ENCODE measurements around the gene GLI1.
"Not testable (repeated sequence)": the region's sequence is repeated elsewhere in the genome, so short reads cannot be mapped to it uniquely, and the experiment has no call there.

Gene GLI1

DNA sequence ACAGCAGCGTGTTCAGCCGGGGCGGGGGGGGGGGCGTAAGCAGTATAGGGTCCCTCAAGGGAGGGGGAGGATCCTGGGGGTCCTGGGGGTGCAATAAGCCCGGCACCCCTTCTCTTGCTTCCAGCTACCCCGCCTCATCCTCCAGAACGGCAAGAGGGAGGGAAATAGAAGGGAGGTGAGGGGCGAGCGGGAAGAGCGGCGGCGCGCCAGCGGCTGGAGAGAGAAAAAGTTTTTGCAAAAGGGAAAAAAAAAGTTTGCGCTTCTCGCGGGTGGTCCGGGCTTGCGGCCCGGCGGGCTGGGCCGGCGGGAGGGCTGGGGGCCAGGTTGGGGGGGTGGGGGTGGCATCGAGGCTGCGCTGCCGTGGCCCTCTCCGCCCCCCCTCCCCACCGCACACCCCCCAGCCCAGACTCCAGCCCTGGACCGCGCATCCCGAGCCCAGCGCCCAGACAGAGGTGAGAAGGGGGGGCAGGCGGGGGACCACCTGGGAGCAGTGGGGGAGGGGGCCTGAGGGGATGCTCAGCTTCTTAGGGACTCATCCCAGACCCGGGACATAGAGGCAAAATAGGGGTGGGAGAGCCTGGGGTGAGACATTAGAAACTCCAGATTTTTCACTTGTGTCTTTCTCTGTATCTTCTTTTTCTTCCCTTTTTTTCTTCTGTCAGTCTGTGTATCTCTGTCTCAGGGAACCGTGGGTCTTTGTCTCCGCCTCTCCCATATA lies at the start of gene GLI1:
Gene GLI1 (plus strand): TSS at position 36 of the 718 bp plus-strand sequence. CDS start 3,907 bp downstream, outside the sequence.
- no peak for DNase-seq (ENCODE audit: low read depth in 1 of 2, low spot score in 1 of 2)

DNA sequence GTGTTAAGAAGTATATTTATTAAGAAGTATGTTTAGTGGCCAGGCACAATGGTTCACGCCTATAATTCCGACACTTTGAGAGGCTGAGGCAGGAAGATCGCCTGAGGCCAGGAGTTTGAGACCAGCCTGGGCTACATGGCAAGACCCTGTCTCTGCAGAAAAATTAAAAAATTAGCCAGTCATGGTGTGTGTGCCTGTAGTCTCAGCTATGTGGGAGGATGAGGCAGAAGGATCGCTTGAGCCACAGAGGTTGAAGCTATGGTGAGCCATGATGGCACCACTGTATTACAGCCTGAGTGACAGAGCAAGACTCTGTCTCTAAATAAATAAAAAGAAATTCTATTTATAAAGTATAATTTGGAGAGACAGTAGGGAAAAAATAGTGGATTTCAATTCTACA lies 49.1 kb upstream of the GLI1 start:
- DNase-seq (ENCODE audit: low read depth in 1 of 2, low spot score in 1 of 2) = no peak

DNA sequence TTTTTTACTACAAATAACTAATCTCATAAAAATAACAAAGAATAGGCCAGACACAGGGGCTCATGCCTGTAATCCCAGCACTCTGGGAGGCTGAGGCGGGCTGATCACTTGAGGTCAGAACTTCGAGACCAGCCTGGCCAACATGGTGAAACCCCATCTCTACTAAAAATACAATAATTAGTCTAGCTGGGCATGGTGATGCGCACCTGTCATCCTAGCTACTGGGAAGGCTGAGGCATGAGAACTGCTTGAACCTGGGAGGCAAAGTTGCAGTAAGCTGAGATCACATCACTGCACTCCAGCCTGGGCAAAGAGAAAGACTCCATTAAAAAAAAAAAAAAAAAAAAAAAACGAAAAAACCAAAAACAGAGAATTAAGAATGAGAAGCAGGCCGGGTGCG lies 45.4 kb upstream of the GLI1 start:
- not testable (repeated sequence) for DNase-seq (ENCODE audit: low read depth in 1 of 2, low spot score in 1 of 2)

DNA sequence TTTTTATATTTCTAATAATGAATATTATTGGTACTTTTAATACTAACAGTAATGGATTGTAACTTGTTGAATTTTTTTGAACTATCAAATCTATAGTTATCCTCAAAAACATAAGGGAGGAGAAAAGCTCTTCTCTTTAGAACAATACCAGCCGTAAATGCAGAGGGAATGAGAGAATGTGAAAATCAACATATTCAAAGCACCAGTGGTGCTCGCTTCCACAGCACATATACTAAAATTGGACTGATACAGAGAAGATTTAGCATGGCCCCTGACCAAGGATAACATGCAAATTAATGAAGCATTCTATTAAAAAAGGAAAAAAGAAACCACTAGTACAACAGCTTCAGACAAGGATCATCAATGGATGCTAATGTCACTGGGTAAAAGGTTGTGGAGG lies 44.5 kb upstream of the GLI1 start:
- DNase-seq (ENCODE audit: low read depth in 1 of 2, low spot score in 1 of 2) = no peak

DNA sequence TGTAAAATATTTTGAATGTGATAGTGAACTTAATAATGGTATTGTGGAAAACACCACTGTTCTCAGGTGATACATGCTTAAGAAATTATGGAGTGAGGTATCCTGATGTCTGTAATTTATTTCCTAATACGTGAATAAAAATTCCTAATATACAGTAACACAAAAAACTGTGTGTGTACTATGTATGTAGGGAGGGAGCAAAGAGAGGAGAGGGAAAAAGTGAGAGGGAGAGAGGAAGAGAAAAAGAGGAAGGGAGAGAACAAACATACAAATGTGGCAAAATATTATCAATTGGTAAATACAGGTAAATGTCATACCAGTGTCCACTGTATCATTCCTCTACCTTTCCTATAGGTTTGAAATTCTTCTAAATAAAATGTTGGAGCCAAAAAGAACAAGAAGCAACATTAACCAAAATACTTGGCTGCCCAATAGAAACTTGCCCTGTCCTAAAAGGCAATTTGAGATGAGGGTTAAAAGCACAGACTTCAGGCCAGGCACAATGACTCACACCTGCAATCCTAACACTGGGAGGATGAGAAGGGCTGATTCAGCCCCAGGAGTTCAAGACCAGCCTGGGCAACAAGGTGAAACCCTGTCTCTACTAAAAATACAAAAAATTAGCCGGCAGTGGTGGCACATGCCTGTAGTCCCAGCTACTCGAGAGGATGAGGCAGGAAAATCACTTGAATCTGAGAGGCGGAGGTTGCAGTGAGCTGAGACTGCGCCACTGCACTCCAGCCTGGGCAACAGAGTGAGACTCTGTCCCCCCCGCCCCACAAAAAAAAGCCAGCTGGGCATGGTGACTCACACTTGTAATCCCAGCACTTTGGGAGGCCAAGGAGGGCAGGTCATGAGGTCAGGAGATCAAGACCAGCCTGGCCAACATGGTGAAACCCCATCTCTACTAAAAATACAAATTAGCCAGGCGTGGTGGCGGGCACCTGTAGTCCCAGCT lies 43.3 kb upstream of the GLI1 start:
- DNase-seq (ENCODE audit: low read depth in 1 of 2, low spot score in 1 of 2) = no peak

DNA sequence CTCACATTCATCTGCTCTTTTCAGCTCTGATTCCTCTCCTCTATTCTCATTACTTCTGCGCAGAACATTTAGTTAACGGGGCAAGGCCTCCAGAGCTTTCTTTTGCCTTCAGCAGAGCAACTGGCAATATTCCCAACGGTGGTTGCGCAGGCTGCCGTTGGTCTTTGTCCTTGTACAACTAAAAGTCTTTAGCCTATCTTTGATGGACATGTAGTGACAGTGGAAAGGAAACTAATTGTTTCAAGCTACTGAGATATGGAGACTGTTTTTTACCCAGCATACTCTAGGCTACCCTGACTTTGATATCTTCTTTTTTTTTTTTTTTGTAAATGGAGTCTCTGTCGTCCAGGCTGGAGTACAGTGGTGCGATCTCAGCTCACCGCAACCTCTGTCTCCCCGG lies 41.3 kb upstream of the GLI1 start:
- no peak for DNase-seq (ENCODE audit: low read depth in 1 of 2, low spot score in 1 of 2)

DNA sequence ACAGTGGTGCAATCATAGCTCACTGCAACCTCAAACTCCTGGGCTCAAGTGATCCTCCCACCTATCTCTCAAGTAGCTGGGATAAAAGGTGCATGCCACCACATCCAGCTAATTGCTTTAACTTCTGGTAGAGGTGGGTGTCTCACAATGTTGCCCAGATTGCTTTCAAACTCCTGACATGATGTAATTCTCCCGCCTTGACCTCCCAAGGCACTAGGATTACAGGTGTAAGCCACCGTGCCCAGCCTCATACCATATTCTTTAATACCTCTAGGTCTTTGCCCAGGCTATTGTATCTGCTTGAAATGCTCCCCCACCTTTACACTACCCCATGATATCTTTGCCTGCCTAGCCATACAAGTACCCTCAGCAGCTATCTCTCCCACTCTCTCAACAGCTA lies 40.1 kb upstream of the GLI1 start:
- DNase-seq (ENCODE audit: low read depth in 1 of 2, low spot score in 1 of 2) = no peak

DNA sequence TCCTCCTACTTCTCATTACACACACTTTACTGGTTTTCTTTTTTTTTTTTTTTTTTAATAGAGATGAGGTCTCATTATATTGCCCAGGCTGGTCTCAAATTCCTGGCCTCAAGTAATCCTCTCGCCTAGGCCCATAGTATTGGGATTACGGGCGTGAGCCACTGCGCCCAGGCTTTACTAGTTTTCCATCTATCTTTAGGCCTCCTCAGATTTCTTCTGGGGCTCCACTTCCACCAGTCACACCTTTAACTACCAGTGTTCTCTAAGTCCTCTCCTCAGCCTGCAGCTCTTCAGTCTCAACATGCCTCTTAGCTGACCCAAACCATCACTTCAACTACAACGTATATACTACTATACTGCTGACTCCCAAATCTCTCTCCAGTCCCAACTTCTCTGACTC lies 39.1 kb upstream of the GLI1 start:
- DNase-seq (ENCODE audit: low read depth in 1 of 2, low spot score in 1 of 2) = no peak

DNA sequence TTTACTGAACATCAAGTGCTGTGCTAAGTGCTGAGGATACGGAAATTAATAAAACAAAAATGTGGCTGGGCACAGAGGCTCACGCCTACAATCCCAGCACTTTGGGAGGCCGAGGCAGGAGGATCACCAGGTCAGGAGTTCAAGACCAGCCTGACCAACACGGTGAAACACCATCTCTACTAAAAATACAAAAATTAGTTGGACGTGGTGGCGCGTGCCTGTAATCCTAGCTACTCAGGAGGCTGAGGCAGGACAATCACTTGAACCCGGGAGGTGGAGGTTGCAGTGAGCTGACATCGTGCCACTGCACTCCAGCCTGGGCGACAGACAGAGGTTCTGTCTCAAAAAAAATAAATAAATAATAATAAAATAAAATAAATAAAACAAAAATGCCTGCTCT lies 32.6 kb upstream of the GLI1 start:
- not testable (repeated sequence) for DNase-seq (ENCODE audit: low read depth in 1 of 2, low spot score in 1 of 2)

DNA sequence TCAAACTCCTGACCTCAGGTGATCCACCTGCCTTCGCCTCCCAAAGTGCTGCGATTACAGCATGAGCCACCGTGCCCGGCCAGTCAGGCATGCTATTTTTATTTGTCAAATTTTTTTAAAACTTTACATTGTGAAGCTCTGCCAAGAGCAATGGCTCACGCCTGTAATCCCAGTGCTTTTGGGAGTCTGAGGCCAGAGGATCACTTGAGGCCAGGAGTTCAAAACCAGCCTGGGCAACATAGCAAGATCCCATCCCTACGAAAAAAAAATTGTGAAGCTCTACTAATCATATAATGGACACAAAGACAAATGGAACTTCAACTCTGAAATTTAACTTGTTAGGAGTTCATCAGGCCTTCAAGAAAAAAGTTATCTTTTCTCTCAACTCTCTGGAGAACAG lies 30.6 kb upstream of the GLI1 start:
- no peak for DNase-seq (ENCODE audit: low read depth in 1 of 2, low spot score in 1 of 2)

DNA sequence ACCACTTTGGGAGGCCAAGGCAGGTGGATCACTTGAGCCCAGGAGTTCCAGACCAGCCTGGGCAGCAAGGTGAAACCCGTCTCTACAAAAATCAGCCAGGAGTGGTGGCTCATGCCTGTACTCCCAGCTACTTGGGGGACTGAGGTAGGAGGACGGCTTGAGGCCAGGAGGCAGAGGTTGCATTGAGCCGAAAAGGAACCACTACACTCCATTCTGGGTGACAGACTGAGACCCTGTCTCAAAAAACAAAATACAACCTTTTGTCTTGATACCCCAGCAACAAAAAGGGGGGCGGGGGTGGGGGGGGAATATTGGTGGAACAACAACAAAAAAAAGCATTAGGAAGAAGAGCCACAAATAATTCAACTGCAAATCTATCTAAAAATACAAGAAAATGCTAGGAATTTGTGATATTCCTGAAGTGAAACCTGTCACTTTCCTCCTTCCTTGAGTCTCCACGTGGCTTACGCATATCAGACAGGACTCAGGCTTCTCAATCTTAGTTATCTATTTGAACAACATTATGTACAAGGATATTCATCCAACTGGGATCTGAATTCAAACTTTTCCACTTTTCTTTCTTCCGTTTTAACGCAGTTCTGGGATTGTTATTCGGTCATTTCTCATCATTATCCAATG lies 30.0 kb upstream of the GLI1 start:
- no peak for DNase-seq (ENCODE audit: low read depth in 1 of 2, low spot score in 1 of 2)

DNA sequence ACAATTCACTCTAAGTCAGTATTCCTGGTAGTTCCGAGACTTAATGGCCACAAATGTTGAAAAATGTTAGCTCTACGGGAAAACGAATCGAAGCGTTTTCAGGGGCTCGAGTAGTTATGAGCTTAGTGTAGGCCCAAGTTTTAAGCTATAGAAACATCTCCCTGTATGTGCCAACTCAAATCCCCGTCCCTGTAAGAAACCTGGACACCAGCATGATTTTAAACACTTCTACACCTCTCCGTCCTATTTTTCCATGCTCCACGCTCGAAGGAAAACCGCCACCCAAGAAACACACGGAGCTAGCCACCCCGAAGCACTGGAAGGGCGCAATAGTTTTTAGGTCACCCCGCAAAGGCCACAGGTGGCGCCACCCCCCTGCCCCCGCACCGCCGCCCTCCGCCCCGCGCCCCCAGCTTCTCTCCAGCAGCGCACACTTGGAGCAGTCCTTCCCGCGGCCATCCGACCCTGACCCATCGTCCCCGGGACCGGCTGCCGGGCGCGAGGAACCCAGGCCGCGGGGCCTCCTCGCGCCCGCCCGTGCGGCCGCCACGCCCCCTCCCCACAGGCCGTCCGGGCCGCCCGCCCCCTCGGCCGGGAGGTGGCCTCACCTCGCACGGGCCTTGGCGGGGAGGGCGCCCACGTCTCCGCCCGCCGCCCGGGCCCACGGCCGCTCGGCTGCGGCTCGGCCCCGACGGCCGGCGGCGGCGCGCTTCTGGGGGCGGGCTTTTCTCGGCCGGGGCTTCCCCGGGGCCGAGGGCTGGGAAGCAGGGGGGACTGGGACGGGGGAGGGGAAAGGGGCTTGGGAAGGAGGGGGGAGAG lies 29.3 kb upstream of the GLI1 start:
- DNase-seq (ENCODE audit: low read depth in 1 of 2, low spot score in 1 of 2) = peak; percentile 13 to 26

DNA sequence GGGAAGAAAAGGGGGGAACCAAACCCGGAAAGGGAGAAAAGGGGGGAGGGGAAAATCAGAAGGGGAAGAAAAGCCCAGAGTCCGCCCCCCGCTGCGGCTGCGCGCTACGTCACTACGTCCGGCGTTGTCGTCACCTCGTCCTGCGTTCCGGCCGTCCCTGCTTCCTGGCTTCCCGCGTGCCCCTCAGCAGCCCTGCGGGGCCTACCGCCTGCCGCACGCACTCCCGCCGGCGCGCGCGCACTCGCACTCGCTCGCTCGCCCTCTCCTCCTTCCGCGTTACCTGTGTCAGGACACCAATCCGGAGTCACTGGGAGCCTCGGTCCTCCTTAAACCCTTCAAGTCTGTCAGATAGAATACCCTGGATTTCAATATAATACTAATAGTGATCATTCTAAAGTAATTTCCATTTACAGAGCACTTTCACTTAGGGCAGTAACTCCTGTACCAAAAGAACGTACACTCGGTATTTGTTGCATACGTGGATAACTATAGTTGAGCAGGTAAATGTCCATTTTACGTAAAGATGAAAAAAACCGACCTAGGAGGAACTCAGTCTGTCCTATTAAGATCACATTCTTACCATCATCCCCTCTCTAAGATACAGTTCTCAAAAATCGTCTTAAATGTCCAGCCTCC lies 28.5 kb upstream of the GLI1 start, which contains the start of gene R3HDM2:
Gene R3HDM2 (minus strand): TSS at position 113 of the 636 bp plus-strand sequence. CDS start 120,615 bp downstream, outside the sequence.
- peak; percentile 92 to 95 for DNase-seq (ENCODE audit: low read depth in 1 of 2, low spot score in 1 of 2)

DNA sequence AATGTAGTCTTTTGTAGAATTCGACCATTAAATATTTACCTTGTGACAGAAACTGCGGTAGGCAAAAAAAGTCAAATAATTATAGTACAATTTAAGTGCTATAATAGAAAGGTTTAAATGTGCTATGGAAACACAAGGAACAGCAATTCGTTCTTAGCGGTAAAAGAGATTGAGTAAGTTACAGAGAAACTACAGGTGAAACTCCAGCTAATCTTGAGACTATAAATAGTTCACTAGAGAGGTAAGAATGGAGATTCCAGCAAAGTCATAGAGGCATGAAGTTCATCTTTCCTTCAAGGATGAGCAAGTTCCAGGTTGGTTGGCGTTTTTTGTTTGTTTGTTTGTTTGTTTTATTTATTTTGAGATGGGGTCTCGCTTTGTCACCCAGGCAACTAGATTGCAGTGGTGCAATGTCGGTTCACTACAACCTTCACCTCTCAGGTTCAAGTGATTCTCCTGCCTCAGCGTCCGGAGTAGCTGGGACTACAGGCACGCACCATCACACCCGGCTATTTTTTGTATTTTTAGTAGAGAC lies 27.9 kb upstream of the GLI1 start:
- DNase-seq (ENCODE audit: low read depth in 1 of 2, low spot score in 1 of 2) = no peak

DNA sequence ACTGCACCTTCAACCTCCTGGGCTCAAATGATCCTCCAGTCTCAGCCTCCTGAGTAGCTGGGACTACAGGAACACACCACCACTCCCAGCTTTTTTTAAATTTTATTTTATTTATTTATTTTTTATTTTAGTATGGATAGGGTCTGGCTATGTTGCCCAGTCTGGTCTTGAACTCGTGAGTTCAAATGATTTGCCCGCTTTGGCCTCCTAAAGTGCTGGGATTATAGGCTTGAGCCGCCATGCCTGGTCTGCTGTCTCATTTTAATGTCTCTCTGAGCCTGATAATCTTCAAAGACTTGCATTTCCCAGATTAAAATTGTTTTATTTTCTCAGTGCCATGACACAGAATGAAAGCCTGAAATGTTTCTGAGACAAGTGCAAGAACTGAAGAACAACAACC lies 26.2 kb upstream of the GLI1 start:
- no peak for DNase-seq (ENCODE audit: low read depth in 1 of 2, low spot score in 1 of 2)

DNA sequence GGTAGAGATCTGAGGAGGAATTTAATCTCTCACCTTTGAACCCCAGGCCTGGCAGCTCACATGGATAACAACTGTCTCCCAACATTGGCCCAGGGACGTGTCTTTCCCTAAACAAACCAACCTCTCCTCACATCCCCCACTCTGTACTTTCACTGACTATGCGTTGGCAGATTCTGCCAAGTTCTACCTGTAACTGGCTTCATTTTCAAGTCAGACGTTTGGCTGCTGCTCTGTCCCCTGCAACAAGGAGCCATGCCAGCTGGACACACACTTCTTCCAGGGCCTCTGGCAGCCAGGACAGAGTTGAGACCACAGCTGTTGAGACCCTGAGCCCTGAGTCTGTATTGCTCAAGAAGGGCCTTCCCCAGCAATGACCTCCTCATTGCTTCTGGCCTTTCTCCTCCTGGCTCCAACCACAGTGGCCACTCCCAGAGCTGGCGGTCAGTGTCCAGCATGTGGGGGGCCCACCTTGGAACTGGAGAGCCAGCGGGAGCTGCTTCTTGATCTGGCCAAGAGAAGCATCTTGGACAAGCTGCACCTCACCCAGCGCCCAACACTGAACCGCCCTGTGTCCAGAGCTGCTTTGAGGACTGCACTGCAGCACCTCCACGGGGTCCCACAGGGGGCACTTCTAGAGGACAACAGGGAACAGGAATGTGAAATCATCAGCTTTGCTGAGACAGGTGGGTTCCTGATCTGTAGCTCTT lies 24.9 kb upstream of the GLI1 start, which contains the start of gene INHBC:
Gene INHBC (plus strand): TSS at position 268 of the 707 bp plus-strand sequence. CDS start 103 bp downstream, at position 371.
- DNase-seq (ENCODE audit: low read depth in 1 of 2, low spot score in 1 of 2) = no peak

DNA sequence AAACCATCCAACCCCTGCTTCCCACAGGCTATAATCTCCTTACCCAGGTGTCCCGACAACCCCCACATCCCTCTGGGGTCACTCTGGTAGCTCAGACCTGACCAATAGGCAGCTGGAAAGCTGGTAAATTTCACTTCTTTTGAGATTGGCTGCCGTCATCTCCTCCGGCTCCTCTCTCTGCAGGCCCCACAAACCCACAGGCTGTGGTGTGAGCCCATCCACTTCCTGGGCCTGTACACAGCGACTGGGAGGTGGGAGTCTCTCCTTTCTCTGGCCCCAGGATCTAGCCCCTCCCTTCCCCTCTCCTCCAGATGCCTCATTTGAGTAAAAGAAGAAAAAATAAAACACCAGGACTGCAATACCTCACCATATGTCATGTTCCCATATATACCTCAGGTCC lies 24.3 kb upstream of the GLI1 start:
- no peak for DNase-seq (ENCODE audit: low read depth in 1 of 2, low spot score in 1 of 2)

DNA sequence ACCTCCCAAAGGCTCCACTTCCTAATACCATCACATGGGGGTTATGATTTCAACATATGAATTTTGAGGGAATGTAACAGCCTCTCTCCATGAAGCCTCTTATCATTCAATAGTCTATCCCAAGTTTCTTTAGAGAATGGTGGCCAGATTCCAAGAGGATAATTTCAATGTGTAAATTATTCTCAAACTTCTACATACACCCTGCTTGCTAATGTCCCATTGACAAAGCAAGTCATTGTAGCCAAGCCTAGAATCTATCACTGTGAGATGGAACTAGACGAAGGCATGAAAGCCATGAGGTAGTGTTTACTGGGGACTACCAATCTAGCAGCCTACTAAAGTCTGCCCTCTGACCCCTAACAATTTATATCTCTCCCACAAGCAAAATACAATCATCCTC lies 21.2 kb upstream of the GLI1 start:
- no peak for DNase-seq (ENCODE audit: low read depth in 1 of 2, low spot score in 1 of 2)

DNA sequence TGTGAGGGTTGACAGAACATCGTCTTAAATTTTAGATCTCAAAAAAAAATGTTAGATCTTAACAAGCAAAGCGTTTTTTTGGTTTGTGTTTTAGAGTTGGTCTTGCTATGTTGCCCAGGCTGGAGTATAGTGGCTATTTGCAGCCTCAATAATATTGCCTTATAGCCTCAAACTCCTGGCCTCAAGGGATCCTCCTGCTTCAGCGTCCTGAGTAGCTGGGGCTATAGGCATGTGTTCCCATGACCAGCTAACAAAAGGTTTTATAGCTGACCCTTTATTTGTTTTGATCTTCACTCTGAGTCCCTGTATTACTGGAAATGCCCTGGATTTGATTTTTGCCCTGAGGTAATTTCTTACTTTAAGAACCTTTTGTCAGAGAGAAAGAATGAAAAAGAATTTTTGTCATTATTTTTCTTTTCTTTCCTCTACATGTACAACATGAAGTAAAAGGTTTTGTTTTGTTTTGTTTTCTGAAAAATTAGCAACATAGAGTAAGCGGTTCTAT lies 19.8 kb upstream of the GLI1 start:
- DNase-seq (ENCODE audit: low read depth in 1 of 2, low spot score in 1 of 2) = no peak

Data from activated CD4-positive, alpha-beta T cell treated with anti-CD3 and anti-CD28 coated beads, Interleukin-2, amount 50 U/mL, for 24 hours (primary cell).